ENCODE results near the gene MGLL. TPM values are rescaled to one million over a fixed set of nuclear protein-coding genes. Genes with fewer than 3 reads are reported as not detected.

Gene MGLL
- total RNA-seq, 2 experiments from 2014 or later: 0.28 to 0.38 TPM

DNA sequence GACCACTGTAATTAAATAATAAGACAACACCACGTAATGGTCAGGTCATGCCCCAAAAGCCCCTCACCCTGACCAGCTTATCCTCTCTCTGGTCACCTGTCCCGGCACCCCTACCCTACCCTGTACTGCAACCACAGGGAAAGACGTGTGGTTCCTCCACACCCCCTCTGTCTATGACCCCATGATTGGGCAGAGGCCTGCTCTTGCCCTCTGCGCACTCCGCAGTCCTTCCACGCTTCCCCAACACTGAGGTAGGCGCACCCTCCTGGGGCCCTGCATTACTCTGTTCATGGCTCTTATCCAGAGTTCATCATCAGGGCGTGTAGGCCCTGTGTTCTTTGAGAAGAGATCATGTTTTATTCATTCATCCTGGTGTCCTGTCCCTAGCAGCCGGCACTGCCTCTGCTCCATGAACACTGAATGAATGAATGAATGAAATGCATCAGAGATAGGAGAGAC is 33.8 kb downstream of the MGLL start:
- ChIA-PET POLR2A (no interaction called here), CTCF (interaction anchor here (0.6 kb wide), 1 partner anchor 75 kb away, joined by 3 read pairs; no protein-coding TSS in a partner anchor)
- no peak for ATAC-seq (ENCODE audit: poor library complexity)
- intact Hi-C loops (cut with DNase I, micrococcal nuclease): no loop called here
- Mint-ChIP-seq H3K36me3 (ENCODE audit: low read depth) (no peaks in the 10 kb centered on the region), H3K4me3 (no peak overlapping the region), H3K4me1 (ENCODE audit: low read depth) (peaks cover 6% of the 10 kb centered on the region), H3K27me3 (peaks cover 16% of the 10 kb centered on the region), H3K9me3 (no peaks in the 10 kb centered on the region), H3K27ac (no peak overlapping the region)
- no peaks in the 10 kb centered on the region for H3K9me3 ChIP-seq (ENCODE audit: control insufficient read depth in 1 of 2, insufficient read depth in 1 of 2, low read length in 2 of 2)
- TF ChIP-seq, protein P1, sequence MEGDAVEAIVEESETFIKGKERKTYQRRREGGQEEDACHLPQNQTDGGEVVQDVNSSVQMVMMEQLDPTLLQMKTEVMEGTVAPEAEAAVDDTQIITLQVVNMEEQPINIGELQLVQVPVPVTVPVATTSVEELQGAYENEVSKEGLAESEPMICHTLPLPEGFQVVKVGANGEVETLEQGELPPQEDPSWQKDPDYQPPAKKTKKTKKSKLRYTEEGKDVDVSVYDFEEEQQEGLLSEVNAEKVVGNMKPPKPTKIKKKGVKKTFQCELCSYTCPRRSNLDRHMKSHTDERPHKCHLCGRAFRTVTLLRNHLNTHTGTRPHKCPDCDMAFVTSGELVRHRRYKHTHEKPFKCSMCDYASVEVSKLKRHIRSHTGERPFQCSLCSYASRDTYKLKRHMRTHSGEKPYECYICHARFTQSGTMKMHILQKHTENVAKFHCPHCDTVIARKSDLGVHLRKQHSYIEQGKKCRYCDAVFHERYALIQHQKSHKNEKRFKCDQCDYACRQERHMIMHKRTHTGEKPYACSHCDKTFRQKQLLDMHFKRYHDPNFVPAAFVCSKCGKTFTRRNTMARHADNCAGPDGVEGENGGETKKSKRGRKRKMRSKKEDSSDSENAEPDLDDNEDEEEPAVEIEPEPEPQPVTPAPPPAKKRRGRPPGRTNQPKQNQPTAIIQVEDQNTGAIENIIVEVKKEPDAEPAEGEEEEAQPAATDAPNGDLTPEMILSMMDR (IDR thresholded peaks at IDR 0.05): no peak
- H3K4me3 ChIP-seq (ENCODE audit: low read length): no peak overlapping the region
- H3K27ac ChIP-seq (ENCODE audit: low read depth in 1 of 2, low read length in 2 of 2): no peak overlapping the region
- no peaks in the 10 kb centered on the region for H3K4me1 ChIP-seq (ENCODE audit: insufficient read depth, low read length)
- no peaks in the 10 kb centered on the region for H3K36me3 ChIP-seq (ENCODE audit: insufficient read depth, low read length)
- peaks cover 0 to 5% of the 10 kb centered on the region in 2 experiments for H3K27me3 ChIP-seq (ENCODE audit: control insufficient read depth in 1 of 2, insufficient read depth in 2 of 2, low read length in 2 of 2)
- no peak for DNase-seq

DNA sequence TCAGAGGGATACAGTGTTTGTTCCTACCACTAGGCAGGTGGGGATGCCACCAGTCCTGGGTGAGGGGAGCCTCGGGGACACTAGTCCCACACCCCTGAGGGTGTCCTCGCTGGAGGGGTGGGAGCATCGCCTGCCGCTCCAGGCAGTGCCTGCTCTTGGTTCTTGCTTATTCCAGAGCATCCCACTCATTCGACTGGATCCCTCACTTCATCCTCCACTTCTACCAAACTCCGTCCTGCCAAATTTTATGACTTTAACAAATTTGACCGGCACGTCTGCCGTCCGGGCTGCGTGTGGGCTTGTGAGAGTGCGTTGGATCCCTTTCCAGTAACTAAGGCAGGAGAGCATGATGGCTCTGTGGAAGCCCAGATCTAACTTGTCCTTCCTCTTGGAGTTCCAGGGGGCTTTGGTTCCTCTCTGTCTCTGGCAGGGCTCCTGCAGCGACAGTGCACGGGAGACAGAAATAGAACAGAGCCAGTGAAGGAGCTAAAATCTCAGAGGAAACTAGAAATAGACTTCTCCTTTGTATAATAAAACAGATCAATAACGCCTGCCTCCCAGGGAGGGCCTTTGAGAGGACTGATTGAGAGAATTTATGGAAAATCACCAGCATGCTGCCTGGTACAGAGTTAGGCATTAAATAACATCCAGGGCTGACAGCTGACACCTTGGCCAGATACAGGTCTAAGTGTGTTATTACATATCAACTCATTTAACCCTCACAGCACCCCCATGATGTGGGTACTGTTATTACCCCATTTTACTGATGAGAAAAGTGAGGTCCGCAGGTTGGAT is 34.5 kb downstream of the MGLL start:
- ATAC-seq (ENCODE audit: poor library complexity) (no peak), DNase-seq (no peak)
- Mint-ChIP-seq H3K27me3 (peaks cover 15% of the 10 kb centered on the region), H3K27ac (no peak overlapping the region), H3K9me3 (no peaks in the 10 kb centered on the region), H3K4me1 (ENCODE audit: low read depth) (peaks cover 6% of the 10 kb centered on the region), H3K36me3 (ENCODE audit: low read depth) (no peaks in the 10 kb centered on the region), H3K4me3 (no peak overlapping the region)
- no peak overlapping the region for H3K27ac ChIP-seq (ENCODE audit: low read depth in 1 of 2, low read length in 2 of 2)
- H3K36me3 ChIP-seq (ENCODE audit: insufficient read depth, low read length): no peaks in the 10 kb centered on the region
- no peaks in the 10 kb centered on the region for H3K4me1 ChIP-seq (ENCODE audit: insufficient read depth, low read length)
- CTCF ChIA-PET: no interaction called here
- no peaks in the 10 kb centered on the region for H3K9me3 ChIP-seq (ENCODE audit: control insufficient read depth in 1 of 2, insufficient read depth in 1 of 2, low read length in 2 of 2)
- H3K27me3 ChIP-seq (ENCODE audit: control insufficient read depth in 1 of 2, insufficient read depth in 2 of 2, low read length in 2 of 2): peaks cover 0 to 1% of the 10 kb centered on the region in 2 experiments
- intact Hi-C loops (cut with DNase I, micrococcal nuclease): no loop called here
- POLR2A ChIA-PET: no interaction called here
- TF ChIP-seq, protein P1 (IDR thresholded peaks at IDR 0.05): no peak
- H3K4me3 ChIP-seq (ENCODE audit: low read length): no peak overlapping the region

DNA sequence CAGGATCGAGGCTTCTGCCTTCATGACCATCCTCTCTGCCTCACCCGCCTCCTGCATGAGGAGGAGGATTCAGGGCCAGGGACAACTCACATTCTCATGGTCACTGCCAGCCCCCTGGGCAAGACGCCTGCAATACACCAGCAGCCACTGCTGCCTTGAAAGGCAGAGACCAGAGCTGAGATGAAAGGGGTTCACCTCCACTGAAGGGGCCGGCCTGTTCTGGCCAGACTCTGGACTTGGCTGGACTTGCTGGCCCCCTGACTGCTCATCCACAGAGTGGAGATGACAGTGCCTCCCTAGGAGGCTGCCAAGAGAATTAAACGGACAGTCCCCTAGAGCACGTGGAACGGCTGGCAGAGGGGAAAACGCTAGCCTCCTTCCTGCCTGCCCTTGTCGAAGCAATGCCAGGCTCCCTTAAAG is 35.2 kb downstream of the MGLL start:
- Mint-ChIP-seq H3K9me3 (no peaks in the 10 kb centered on the region), H3K4me3 (no peak overlapping the region), H3K36me3 (ENCODE audit: low read depth) (no peaks in the 10 kb centered on the region), H3K27ac (no peak overlapping the region), H3K4me1 (ENCODE audit: low read depth) (peaks cover 6% of the 10 kb centered on the region), H3K27me3 (peaks cover 11% of the 10 kb centered on the region)
- Histone ChIP-seq H3K27ac (ENCODE audit: low read depth in 1 of 2, low read length in 2 of 2) (no peak overlapping the region), H3K4me1 (ENCODE audit: insufficient read depth, low read length) (no peaks in the 10 kb centered on the region), H3K27me3 (ENCODE audit: control insufficient read depth in 1 of 2, insufficient read depth in 2 of 2, low read length in 2 of 2) (no peaks in the 10 kb centered on the region), H3K9me3 (ENCODE audit: control insufficient read depth in 1 of 2, insufficient read depth in 1 of 2, low read length in 2 of 2) (no peaks in the 10 kb centered on the region), H3K36me3 (ENCODE audit: insufficient read depth, low read length) (no peaks in the 10 kb centered on the region), H3K4me3 (ENCODE audit: low read length) (no peak overlapping the region)
- TF ChIP-seq, protein P1 (IDR thresholded peaks at IDR 0.05): no peak
- ChIA-PET CTCF (no interaction called here), POLR2A (no interaction called here)
- DNase-seq: no peak
- no peak for ATAC-seq (ENCODE audit: poor library complexity)
- intact Hi-C loops (cut with DNase I, micrococcal nuclease): no loop called here

Measured in CD4-positive, alpha-beta T cell (primary cell).